ENCODE measurements around the gene IFNAR2.
"Not testable (repeated sequence)": the region's sequence is repeated elsewhere in the genome, so short reads cannot be mapped to it uniquely, and the experiment has no call there.

IFNAR2 gene

GRCh38 chr21:33219300-33219699, 10.4 kb upstream of the IFNAR2 start:
- no peak for DNase-seq

- DNase-seq = no peak
These were observed 9.8 kb upstream of the IFNAR2 start for GRCh38 chr21:33219954-33220353.

- DNase-seq = not testable (repeated sequence)
These were observed 4.4 kb upstream of the IFNAR2 start for GRCh38 chr21:33225376-33225775.

- no peak for DNase-seq
These were observed 1.3 kb upstream of the IFNAR2 start for GRCh38 chr21:33228455-33228854.

- DNase-seq = no peak
These were observed 497 bp upstream of the IFNAR2 start for GRCh38 chr21:33229099-33229783.

GRCh38 chr21:33230545-33231324, 997 bp downstream of the IFNAR2 start:
- no peak for DNase-seq

GRCh38 chr21:33231526-33231925, 1.8 kb downstream of the IFNAR2 start:
- peak; percentile 42 for DNase-seq

- no peak for DNase-seq
These were observed 2.7 kb downstream of the IFNAR2 start for GRCh38 chr21:33232291-33233034.

- no peak for DNase-seq
These were observed 5.1 kb downstream of the IFNAR2 start for GRCh38 chr21:33234635-33235520.

GRCh38 chr21:33236013-33236686, 6.4 kb downstream of the IFNAR2 start:
- DNase-seq = no peak

- DNase-seq = no peak
These were observed 7.0 kb downstream of the IFNAR2 start for GRCh38 chr21:33236766-33237165.

GRCh38 chr21:33237486-33237885, 7.7 kb downstream of the IFNAR2 start:
- DNase-seq = no peak

GRCh38 chr21:33238146-33238545, 8.4 kb downstream of the IFNAR2 start:
- no peak for DNase-seq

GRCh38 chr21:33238565-33239255, 9.0 kb downstream of the IFNAR2 start:
- DNase-seq = no peak

GRCh38 chr21:33239559-33240127, 9.9 kb downstream of the IFNAR2 start:
- DNase-seq = not testable (repeated sequence)

- no peak for DNase-seq
These were observed 10.7 kb downstream of the IFNAR2 start for GRCh38 chr21:33240404-33240803.

- no peak for DNase-seq
These were observed 12.1 kb downstream of the IFNAR2 start for GRCh38 chr21:33241846-33242245.

- DNase-seq = not testable (repeated sequence)
These were observed 13.1 kb downstream of the IFNAR2 start for GRCh38 chr21:33242846-33243245.

- DNase-seq = no peak
These were observed 14.5 kb downstream of the IFNAR2 start for GRCh38 chr21:33244082-33244778.

- DNase-seq = no peak
These were observed 15.0 kb downstream of the IFNAR2 start for GRCh38 chr21:33244779-33245105.

All from stimulated activated CD4-positive, alpha-beta T cell treated with anti-CD3 and anti-CD28 coated beads, Interleukin-12 subunit alpha, Interleukin-12 subunit beta, amount 100 ng/mL, for 4 hours (primary cell).